ENCODE data around the gene HOXA10.

HOXA10 gene

GRCh38 chr7:27160145-27160545 is 14.0 kb downstream of the HOXA10 start:
- H3K27me3 ChIP-seq (ENCODE audit: insufficient read depth, poor library complexity, severe bottlenecking): peaks cover 53% of the 10 kb centered on the region
- no peak for TF ChIP-seq POLR2AphosphoS5 (IDR thresholded peaks at IDR 0.05; ENCODE audit: low read depth)
- TF ChIP-seq, protein P1, sequence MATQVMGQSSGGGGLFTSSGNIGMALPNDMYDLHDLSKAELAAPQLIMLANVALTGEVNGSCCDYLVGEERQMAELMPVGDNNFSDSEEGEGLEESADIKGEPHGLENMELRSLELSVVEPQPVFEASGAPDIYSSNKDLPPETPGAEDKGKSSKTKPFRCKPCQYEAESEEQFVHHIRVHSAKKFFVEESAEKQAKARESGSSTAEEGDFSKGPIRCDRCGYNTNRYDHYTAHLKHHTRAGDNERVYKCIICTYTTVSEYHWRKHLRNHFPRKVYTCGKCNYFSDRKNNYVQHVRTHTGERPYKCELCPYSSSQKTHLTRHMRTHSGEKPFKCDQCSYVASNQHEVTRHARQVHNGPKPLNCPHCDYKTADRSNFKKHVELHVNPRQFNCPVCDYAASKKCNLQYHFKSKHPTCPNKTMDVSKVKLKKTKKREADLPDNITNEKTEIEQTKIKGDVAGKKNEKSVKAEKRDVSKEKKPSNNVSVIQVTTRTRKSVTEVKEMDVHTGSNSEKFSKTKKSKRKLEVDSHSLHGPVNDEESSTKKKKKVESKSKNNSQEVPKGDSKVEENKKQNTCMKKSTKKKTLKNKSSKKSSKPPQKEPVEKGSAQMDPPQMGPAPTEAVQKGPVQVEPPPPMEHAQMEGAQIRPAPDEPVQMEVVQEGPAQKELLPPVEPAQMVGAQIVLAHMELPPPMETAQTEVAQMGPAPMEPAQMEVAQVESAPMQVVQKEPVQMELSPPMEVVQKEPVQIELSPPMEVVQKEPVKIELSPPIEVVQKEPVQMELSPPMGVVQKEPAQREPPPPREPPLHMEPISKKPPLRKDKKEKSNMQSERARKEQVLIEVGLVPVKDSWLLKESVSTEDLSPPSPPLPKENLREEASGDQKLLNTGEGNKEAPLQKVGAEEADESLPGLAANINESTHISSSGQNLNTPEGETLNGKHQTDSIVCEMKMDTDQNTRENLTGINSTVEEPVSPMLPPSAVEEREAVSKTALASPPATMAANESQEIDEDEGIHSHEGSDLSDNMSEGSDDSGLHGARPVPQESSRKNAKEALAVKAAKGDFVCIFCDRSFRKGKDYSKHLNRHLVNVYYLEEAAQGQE (IDR thresholded peaks at IDR 0.05; ENCODE audit: insufficient replicate concordance, low read depth): no peak
- no peak for TF ChIP-seq CTCF (IDR thresholded peaks at IDR 0.05; ENCODE audit: insufficient read depth, low read length)
- TF ChIP-seq SPI1 (IDR thresholded peaks at IDR 0.05; ENCODE audit: borderline replicate concordance, low read depth): no peak
- no peak for TF ChIP-seq GABPA (IDR thresholded peaks at IDR 0.05; ENCODE audit: low read depth)
- no peak for DNase-seq (ENCODE audit: low read depth in 1 of 2, low spot score in 1 of 2)
- H3K4me3 ChIP-seq (replicated peaks; ENCODE audit: insufficient read depth, low read length): peak overlapping the region; percentile 74
- no peak overlapping the region for H3K27ac ChIP-seq (replicated peaks)

DNA sequence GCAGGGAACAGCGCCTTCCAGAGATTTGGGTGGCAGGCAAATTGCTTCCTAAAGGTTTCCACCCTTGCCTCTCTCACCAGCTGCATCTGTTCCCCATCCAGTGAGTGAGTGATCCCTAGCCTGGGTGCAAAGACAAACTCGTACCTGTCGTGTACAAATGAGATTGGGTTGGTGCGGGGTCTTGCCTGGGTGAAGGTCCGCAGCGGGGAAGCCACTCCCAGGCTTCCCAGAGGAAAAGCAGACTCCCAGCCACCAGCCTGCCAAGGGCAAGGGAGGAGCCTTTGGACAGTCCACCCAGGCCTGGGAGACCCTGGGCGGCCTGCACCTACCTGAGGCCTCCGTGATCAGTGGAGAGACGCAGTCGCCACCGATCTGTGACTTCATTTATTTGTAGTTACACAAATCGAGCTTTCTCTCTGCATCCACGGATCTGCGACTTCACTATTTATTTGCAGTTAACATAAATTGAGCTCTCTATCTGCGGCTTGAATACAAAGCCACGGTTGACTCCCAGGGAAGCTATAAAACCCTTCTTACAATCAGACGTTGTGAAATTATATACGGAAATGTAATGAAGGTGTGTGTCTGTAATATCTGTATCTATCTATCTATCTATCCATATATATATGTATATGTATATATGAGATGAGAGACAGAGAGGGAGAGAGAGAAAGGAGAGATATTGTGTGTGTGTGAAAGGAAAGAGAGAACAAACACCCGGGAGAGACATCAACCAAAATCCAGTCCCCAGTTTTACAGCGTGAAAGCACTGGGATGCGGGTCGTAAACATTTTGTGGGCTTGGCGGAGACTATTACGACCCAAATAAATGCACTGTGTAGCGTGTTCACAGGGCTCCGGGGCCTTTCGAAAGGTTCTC is 14.6 kb downstream of the HOXA10 start:
- peaks cover 53% of the 10 kb centered on the region for H3K27me3 ChIP-seq (ENCODE audit: insufficient read depth, poor library complexity, severe bottlenecking)
- DNase-seq (ENCODE audit: low read depth in 1 of 2, low spot score in 1 of 2): no peak
- TF ChIP-seq, protein P1 (IDR thresholded peaks at IDR 0.05; ENCODE audit: insufficient replicate concordance, low read depth): no peak
- TF ChIP-seq GABPA (IDR thresholded peaks at IDR 0.05; ENCODE audit: low read depth) (no peak), SPI1 (IDR thresholded peaks at IDR 0.05; ENCODE audit: borderline replicate concordance, low read depth) (no peak), CTCF (IDR thresholded peaks at IDR 0.05; ENCODE audit: insufficient read depth, low read length) (no peak), POLR2AphosphoS5 (IDR thresholded peaks at IDR 0.05; ENCODE audit: low read depth) (no peak)
- H3K4me3 ChIP-seq (replicated peaks; ENCODE audit: insufficient read depth, low read length): no peak overlapping the region
- no peak overlapping the region for H3K27ac ChIP-seq (replicated peaks)

- no peak overlapping the region for H3K4me3 ChIP-seq (replicated peaks; ENCODE audit: insufficient read depth, low read length)
- H3K27ac ChIP-seq (replicated peaks): no peak overlapping the region
- no peak for DNase-seq (ENCODE audit: low read depth in 1 of 2, low spot score in 1 of 2)
- no peak for TF ChIP-seq CTCF (IDR thresholded peaks at IDR 0.05; ENCODE audit: insufficient read depth, low read length)
- TF ChIP-seq GABPA (IDR thresholded peaks at IDR 0.05; ENCODE audit: low read depth): no peak
- TF ChIP-seq POLR2AphosphoS5 (IDR thresholded peaks at IDR 0.05; ENCODE audit: low read depth): no peak
- no peak for TF ChIP-seq SPI1 (IDR thresholded peaks at IDR 0.05; ENCODE audit: borderline replicate concordance, low read depth)
- TF ChIP-seq, protein P1 (IDR thresholded peaks at IDR 0.05; ENCODE audit: insufficient replicate concordance, low read depth): no peak
- H3K27me3 ChIP-seq (ENCODE audit: insufficient read depth, poor library complexity, severe bottlenecking): peaks cover 57% of the 10 kb centered on the region
Measured at GRCh38 chr7:27158436-27159265, 15.5 kb downstream of the HOXA10 start.
